ENCODE results near the gene ELOVL5.

Gene ELOVL5

DNA sequence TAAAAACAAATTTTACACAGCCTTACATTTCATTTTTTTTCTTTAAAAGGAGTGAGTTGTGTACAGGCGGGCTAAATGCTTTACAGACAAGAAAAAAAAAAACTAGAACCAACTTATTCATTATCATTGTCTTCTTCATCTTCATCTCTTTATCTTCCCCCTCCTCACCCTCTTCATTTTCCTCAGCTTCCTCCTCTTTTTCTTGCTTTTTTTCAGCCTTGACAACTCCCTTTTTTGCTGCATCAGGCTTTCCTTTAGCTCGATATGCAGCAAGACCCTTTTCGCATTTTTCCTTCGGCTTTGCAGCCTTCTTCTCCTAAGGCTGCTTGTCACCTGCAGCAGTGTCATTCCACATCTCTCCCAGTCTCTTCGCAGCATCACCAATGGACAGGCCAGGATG is 113.2 kb downstream of the ELOVL5 start:
- no peak for DNase-seq
- Histone ChIP-seq H3K4me3 (ENCODE audit: low read depth, low read length) (no peak overlapping the region), H3K27me3 (ENCODE audit: insufficient read depth, low read depth, severe bottlenecking) (no peaks in the 10 kb centered on the region), H3K27ac (no peak overlapping the region), H3K9me3 (ENCODE audit: severe bottlenecking) (no peaks in the 10 kb centered on the region), H3K36me3 (no peaks in the 10 kb centered on the region)
- TF ChIP-seq, protein P1, sequence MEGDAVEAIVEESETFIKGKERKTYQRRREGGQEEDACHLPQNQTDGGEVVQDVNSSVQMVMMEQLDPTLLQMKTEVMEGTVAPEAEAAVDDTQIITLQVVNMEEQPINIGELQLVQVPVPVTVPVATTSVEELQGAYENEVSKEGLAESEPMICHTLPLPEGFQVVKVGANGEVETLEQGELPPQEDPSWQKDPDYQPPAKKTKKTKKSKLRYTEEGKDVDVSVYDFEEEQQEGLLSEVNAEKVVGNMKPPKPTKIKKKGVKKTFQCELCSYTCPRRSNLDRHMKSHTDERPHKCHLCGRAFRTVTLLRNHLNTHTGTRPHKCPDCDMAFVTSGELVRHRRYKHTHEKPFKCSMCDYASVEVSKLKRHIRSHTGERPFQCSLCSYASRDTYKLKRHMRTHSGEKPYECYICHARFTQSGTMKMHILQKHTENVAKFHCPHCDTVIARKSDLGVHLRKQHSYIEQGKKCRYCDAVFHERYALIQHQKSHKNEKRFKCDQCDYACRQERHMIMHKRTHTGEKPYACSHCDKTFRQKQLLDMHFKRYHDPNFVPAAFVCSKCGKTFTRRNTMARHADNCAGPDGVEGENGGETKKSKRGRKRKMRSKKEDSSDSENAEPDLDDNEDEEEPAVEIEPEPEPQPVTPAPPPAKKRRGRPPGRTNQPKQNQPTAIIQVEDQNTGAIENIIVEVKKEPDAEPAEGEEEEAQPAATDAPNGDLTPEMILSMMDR (IDR thresholded peaks at IDR 0.05; ENCODE audit: low read depth, low read length): no peak

DNA sequence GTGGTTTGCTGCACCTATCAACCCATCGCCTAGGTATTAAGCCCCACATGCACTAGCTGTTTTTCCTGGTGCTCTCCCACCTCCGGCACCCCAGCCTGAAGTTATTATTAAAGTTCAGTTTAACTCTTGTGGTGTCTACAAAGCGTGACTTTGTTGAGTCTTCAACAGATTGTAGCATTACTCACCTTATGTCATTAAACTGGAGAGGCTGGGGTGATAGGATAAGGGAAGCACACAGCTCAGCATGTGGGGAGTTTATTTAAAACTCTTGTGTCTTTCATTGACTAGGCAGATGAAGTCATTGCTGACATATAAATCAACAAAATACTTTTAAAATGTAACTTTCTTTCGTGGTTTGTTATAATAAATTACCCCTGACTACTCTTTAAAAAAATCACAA is 115.4 kb downstream of the ELOVL5 start:
- Histone ChIP-seq H3K27me3 (ENCODE audit: insufficient read depth, low read depth, severe bottlenecking) (no peaks in the 10 kb centered on the region), H3K4me3 (ENCODE audit: low read depth, low read length) (no peak overlapping the region), H3K36me3 (no peaks in the 10 kb centered on the region), H3K9me3 (ENCODE audit: severe bottlenecking) (no peaks in the 10 kb centered on the region), H3K27ac (no peak overlapping the region)
- no peak for DNase-seq
- TF ChIP-seq, protein P1 (IDR thresholded peaks at IDR 0.05; ENCODE audit: low read depth, low read length): no peak

DNA sequence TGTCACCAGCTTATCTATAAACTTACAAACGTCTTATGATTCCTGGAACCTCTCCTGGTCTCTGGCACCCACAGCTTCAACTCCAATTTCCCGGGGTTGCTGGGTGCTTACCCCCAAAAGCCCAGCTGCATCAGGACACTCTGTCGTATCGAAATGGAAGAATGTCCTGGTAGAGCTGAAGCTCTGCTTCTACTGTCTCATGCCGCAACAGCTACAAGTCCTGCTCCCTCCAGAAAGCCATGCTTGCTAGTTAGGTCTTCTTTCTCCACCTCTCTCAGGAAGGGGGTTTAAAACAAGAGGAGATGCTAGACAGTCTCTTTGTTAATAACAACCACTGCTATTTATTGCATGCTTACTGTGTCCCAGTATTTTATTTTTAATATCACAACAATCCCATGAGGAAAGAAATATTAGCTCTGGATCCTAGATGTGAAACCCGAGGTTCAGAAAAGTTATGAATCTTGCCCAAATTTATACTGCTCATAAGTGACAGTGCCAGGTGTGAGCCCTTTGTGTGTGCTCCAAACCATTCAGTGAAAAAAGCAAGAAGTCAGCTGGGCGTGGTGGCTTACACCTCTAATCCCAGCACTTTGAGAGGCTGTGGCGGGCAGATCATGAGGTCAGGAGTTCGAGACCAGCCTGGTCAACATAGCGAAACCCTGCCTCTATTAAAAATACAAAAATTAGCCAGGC is 117.8 kb downstream of the ELOVL5 start:
- Histone ChIP-seq H3K36me3 (no peaks in the 10 kb centered on the region), H3K4me3 (ENCODE audit: low read depth, low read length) (no peak overlapping the region), H3K9me3 (ENCODE audit: severe bottlenecking) (no peaks in the 10 kb centered on the region), H3K27ac (no peak overlapping the region), H3K27me3 (ENCODE audit: insufficient read depth, low read depth, severe bottlenecking) (no peaks in the 10 kb centered on the region)
- no peak for DNase-seq
- TF ChIP-seq, protein P1 (IDR thresholded peaks at IDR 0.05; ENCODE audit: low read depth, low read length): no peak

DNA sequence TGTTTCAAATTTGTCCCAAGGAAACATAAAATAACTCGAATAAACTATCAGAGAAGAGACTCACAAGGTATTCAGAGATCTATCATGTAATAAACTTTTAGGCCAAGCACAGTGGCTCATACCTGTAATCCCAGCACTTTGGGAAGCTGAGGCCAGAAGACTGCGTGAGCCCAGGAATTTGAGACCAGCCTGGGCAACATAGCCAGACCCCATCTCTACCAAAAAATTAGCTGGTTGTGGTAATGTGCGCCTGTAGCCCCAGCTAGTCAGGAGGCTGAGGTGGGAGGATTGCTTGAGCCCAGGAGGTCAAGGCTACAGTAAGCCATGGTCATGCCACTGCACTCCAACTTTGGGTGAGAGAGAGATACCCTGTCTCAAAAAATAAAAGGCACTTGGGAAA is 120.9 kb downstream of the ELOVL5 start:
- H3K27ac ChIP-seq: no peak overlapping the region
- no peak overlapping the region for H3K4me3 ChIP-seq (ENCODE audit: low read depth, low read length)
- no peaks in the 10 kb centered on the region for H3K27me3 ChIP-seq (ENCODE audit: insufficient read depth, low read depth, severe bottlenecking)
- H3K9me3 ChIP-seq (ENCODE audit: severe bottlenecking): no peaks in the 10 kb centered on the region
- no peak for DNase-seq
- TF ChIP-seq, protein P1 (IDR thresholded peaks at IDR 0.05; ENCODE audit: low read depth, low read length): no peak
- no peaks in the 10 kb centered on the region for H3K36me3 ChIP-seq

DNA sequence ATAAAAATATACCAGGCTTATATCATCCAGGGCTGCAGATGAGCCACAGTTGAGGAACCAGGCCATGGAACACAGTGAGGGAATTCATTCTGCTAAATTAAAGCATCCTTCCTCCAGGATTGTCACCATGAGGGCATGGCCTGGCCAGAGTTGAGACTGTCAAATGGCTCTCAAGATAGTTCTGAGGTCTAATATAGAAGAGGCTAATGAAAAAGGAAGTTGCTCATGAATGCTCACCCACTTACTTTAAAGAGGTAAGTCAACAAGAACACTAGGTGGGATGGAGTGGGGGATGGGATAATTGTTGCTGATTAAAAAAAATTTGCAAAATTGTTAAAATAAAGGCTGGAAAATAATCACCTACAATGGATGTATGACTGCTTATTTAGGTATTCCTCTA is 128.1 kb downstream of the ELOVL5 start:
- H3K27ac ChIP-seq: no peak overlapping the region
- no peak for DNase-seq
- H3K36me3 ChIP-seq: no peaks in the 10 kb centered on the region
- H3K27me3 ChIP-seq (ENCODE audit: insufficient read depth, low read depth, severe bottlenecking): no peaks in the 10 kb centered on the region
- TF ChIP-seq, protein P1 (IDR thresholded peaks at IDR 0.05; ENCODE audit: low read depth, low read length): no peak
- no peaks in the 10 kb centered on the region for H3K9me3 ChIP-seq (ENCODE audit: severe bottlenecking)
- H3K4me3 ChIP-seq (ENCODE audit: low read depth, low read length): no peak overlapping the region

Data from WERI-Rb-1 (cell line).